Measurements from ENCODE around the gene TRPC4.

The TRPC4 gene

DNA sequence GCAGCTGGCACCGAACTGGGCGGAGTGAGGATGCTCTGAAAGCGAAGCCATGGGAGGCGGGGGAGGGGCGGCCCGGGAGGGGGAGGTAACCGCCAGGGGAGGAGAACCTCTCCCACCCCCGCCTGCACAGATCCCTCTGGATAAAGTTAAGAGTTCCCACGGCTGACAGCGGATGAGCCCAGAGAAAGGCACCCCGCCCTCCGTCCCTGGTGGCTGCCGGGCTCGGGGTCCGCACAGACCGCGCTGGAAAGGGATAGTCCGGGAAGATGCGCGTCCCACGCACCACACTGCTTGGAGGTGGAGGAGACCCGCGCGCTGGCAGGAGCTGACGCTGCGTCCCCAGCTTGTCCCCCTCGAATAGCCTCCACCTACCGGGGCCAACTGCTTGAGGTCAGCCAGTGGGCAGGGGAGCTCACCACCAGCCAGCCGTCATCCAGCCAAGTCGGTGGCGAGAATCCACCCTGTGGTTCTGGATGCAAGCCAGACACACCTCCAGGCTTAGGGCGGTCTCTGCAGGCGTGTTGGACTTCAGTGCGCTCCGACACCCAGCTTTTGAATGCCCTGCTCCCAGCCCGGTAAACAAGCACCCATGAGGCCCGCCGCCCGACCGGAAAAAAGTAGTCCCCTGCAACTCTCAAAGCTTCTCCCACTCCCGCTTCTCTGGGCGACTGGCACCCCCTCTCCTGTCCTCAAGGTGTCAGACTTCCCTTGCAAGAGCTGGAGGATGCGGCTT, at the start of gene TRPC4:
TSS of gene TRPC4 (minus strand) at position 17 of the 733 bp plus-strand sequence. CDS start 86,439 bp downstream, outside the sequence.
- no peak for DNase-seq

DNA sequence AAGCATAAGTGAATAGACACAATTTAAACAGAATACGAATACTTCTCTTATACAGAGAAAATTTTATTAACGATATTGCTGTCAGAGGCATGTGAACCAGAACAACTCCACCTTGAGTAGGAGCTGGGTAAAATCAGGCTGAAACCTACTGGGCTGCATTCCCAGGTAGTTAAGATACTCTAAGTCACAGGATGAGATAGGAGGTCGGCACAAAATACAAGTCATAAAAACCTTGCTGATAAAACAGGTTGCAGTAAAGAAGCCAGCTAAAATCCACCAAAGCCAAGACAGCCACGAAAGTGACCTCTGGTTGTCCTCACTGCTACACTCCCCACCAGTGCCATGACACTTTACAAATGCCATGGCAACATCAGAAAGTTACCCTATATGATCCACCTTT, 49.2 kb upstream of the TRPC4 start:
- DNase-seq, result no peak

DNA sequence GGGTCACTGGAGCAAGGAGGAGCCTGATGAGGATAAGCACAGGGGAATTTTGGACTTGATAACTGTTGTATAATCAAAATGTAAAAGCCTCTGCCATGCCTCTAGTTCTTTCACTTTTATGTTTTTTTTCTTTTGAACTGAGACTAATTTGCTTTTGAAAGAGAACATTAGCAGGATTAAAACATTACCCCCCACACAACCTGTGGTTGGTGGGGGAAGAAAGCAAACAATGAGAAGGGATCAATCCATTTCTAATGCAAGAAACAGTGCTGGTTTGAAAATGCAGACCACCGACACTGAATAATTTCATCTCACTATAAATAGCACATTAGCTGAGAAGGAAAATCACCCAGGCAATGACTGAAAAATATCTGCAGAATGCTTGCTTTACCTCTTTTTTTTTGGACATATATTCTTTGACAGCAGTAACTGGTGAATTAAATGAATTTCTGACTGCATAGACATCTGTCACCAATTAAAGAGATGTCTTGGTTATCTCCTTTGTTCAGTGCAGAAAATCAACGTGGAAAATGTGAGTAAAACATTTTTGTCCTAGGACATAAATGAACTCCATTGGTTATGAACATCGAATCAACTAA, 48.6 kb upstream of the TRPC4 start:
- DNase-seq, result no peak

DNA sequence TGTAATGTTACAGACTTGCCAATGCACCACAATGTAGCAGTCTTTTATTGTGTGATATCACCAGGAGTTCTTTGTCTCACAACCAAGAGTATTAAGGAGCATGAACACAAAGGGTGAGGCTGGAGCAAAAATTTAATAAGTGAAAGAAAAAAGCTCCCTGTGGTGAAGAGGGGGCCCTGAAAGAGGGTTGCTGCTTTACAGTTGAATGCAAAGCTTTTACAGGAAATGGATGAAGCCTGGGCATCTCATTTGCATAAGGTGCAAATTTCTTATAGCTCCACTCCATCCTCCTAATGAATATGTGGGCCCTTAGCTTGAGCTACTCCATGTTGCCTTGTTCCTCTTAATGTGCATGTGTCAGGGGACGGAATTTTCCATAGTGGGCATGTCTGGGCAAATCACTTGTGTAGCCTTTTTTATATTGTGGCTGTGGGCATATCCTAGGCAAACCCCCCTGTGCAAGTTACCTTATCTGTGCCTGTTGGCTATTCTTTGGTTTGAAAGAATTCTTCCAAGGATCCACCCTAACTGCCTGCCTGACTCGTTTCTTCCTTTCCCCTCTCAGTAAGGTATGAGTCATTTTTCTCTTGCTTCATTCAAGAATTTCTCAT, 45.3 kb upstream of the TRPC4 start:
- no peak for DNase-seq

DNA sequence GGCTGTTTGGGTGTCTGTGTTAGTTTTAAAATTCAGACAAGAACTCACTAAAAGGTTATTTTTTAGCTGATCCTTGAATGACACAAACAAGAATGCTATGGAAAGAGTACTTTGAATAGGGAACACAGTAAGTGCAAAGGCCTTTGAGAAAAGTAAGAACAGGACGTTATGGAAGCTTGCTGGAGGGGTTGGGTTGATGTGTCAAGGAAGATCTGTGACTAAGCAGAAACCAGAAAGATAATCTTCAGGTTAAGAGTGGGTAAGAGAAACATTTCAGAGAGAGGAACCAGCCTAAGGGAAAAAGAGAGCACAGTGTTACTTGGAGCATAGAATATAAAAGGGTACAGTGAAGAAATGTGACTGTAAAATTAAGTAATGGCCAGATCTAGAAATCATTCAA, 41.2 kb upstream of the TRPC4 start:
- DNase-seq, result no peak

DNA sequence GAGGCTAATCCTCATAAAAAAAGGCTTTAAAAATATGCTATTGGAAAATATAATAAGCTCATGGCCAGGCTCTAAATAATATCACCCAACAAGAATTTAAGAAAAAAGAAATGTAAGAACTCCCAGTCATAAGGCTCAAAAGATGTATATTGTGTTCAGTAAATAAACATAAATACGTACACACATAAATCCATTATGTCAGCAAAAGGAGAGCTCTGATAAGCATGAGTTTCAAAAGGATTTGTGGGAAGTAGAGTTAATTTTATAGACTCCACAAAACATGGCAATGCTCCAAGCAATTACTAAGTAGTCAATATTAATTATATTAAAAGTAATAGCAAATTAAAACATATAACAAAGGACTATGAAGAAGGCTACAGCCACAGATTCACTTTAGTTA, 37.3 kb upstream of the TRPC4 start:
- no peak for DNase-seq

DNA sequence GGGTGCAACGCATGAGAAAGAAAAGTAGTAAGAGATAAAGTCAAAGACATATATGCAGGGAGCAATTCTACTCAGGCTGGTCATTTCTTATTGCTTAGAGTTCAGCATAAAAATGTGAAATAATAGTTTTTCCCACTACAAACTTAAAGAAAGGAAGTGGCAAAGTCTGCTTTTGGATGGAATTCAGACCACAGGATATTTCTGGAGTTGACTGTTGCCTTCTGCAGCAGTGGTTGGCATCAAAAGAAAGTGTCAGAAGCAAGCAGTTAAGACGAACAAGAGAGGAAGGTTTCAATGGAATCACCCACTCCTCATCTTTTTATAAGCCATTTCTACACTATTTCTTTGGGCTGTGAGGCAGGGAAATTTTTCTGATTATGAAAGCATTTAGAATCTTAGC, 36.2 kb upstream of the TRPC4 start:
- DNase-seq, result no peak

DNA sequence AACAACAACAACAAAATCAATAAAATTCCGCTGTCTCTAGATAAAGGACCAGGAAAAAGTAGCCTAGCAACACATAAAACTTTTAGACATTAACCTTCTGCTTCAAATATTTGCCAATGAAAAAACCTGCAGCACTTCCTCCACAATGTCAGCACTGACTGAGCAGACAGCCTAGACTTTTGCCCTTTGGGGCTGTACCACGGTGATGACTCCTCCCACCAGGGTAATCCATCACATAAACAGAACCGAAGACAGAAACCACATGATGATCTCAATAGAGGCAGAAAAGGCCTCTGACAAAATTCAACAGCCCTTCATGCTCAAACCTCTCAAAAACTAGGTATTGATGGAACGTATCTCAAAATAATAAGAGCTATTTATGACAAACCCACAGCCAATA, 30.2 kb upstream of the TRPC4 start:
- no peak for DNase-seq

DNA sequence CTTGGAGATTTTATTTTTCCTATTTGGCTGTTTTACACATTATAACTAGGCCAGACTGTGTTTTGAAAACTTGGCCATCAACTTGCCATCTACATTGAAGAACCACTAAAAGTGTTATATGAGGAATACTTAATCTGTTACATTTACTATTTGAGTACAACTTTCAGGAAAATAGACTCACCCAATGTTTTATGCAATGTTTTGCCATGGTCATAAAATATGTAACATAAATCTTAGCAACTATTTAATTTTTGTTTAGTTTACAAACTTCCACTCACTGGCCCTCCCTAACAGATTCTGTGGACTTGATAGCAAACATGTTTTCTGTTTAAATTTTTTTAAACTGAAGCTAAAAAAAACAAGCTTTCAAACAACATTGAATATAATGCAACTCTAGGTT, 23.7 kb upstream of the TRPC4 start:
- no peak for DNase-seq

DNA sequence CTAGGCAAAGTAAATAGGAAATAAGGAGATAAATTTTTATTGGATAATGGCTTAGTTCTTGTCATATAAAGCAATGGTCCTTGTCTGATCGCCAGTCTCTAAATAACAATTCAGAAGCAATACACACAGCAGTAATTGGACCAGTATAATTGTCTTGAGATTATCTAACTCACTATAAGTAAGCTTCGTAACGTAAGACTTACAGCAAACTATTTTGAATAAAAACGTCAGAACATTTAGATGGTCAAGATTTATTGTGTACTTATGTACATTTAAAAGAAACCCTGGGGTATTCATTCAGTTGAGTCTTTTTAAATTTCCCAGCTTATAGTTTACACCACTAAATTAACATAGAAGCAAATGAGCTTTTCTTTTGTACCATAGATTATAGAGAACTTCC, 20.2 kb upstream of the TRPC4 start:
- no peak for DNase-seq

DNA sequence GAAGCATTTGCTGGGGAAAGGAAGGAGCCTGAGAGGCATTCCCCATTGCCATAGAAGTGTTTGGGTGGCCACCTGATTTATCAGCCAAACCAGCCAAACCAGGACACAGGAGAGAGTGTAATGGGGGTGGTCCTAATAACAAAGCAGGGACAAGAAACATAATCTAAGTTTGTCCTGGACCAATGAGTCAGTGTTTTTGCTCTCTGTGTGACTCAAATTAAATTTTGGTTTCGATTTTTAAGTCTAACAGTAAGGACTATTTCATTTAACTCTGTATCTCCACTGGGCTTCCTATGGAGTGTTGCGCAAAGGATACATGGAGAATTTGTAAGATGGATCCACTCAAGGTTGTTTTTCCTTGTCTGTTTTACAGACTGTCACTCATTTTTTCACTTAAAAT, 19.5 kb upstream of the TRPC4 start:
- no peak for DNase-seq

DNA sequence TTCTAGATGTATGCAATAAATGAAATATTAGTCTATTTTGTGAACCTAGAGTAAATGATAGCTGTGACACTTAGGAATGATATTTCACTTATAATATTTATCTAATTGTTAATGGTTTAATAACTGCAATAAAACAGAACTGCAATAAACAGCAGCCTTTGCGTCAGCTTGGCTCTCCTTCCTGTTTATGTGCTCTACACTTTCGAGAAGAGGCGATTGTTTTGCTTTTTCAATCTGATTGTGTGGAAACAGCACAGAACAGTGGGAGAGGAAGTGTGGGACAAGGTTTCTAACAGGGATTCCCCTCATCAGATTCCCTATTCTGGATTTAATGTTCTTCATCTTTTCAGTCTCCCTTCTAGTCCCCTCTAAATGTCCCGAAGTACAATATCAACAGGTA, 17.3 kb upstream of the TRPC4 start:
- no peak for DNase-seq

DNA sequence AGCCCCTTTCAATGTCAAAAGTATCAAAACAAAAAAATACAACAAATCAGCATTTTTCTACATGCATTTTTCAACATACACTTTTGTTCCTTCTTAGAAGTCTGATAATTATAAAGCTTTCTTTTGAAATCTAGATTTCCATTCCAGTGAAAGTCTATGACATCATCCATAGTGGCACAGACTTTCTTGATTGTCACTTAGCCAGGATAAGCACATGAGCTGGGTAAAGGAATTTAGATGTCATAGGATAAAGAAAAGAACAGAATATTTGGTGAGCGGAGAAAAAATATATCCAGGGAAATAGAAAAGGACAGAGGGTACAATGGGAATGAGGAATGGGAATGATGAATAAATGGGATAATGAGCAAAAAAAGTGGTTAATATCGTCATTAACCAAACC, 15.1 kb upstream of the TRPC4 start:
- DNase-seq, result no peak

DNA sequence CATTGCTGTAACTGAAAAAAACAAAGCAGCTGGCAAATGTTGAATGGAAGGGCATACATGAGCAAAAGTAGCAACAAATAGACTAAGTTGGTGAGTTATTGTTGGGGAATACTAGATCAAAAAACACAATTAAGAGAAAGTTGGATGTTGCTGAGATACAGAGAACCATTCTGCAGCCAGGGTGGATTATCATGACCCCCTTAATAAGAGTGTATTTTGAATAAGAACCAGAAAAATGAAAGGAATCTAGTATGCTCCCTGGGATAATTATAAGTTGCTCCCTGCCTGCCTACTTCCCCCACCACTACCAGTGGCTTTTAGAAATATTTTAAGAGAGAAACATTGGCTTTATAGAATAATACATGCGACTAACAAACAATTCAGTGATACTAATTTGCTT, 14.5 kb upstream of the TRPC4 start:
- no peak for DNase-seq

DNA sequence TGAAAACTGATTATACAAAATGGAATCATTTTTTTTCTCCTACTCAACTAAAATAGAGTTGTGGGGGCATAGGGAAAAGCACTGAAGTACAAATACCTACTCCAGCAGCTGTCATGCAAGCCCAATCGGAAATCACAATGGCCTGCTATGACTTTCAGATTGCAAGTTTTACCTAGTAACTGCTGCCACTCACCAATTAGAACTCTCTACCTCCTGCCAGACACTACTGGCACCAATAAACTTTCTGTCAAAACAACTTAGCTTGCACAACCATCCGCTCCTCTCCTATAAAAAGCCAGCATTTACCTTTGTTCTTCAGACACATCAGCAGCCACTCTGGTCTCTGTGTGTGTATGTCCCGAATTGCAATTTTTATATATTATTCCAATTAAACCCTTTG, 9.3 kb upstream of the TRPC4 start:
- DNase-seq, result no peak

DNA sequence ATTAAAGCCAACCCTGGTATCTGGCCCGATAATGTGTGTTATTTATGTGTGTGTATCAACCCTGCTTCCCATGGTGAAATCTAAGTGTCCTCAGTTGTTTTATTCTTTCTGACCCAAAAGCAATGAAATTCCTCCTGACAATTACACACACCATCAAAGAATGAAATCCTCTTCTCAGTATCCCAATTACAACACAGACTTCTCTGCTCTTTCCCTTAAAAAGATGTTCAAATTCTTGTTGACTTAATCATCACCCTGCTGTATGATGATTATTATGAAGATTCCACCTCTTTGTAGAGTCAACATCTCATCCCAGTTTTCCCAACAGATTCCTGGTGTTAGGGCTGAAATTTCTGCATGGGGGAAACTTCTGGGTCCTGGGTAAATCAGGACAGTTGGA, 8.9 kb upstream of the TRPC4 start:
- DNase-seq, result no peak

DNA sequence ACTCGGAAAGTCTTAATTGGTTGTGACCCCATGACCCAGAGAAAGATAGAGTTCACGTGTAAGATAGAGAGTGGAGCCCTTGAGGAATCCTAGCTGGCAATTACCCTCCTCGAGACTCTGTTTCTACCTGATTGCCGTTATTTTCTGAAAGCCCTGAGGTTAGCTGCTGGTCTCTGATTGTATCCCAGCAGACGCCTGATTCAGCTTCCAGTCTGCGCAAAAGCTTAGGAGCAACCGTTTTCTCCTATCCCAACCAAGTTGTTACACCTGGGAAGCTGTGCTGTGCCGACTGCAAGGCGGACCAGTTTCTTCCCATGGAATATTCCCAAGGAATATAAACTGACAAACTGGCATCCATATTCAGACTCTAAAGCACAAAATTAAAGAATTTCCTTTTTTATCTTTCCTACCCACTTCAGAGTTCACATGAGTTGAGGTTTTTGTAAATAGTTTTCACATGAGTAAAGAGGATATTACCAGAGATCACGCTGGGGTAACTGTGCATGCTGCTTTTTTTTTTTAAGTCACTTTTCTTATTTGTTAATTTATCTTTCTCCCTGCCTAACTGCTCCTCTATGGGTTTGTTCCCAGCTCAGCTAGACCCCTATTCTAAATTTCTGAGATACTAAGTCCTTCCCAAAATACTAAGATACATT, 1.5 kb upstream of the TRPC4 start:
- no peak for DNase-seq

DNA sequence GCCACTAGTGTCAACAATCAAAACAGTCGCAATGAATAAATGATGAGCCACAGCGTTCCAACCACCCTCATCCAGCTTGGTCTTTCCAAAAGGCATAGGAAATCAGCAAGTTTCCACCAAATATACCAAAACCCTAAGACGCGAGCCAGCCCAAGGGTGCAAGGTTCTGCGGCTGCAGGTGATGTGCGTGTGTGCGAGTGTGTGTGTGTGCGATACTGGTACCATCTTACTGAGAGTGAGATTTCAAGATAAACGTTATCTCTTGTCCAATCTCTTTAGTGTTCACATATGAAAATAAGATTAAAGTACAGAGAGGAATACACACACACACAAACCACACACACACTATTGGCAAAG, 895 bp upstream of the TRPC4 start:
- DNase-seq, result no peak

DNA sequence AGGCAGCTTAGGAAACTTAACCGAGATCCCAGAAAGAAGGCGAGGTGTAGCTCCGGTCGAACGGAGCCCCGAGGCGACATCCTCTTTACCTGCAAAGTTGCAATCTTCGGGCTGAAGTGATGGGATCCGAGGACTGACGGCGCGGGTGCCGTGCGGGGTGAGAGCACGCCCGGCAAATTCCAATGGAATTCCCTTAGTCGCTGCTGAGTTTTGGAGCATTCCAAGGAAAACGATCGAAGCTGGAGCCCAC, 141 bp downstream of the TRPC4 start:
- no peak for DNase-seq

DNA sequence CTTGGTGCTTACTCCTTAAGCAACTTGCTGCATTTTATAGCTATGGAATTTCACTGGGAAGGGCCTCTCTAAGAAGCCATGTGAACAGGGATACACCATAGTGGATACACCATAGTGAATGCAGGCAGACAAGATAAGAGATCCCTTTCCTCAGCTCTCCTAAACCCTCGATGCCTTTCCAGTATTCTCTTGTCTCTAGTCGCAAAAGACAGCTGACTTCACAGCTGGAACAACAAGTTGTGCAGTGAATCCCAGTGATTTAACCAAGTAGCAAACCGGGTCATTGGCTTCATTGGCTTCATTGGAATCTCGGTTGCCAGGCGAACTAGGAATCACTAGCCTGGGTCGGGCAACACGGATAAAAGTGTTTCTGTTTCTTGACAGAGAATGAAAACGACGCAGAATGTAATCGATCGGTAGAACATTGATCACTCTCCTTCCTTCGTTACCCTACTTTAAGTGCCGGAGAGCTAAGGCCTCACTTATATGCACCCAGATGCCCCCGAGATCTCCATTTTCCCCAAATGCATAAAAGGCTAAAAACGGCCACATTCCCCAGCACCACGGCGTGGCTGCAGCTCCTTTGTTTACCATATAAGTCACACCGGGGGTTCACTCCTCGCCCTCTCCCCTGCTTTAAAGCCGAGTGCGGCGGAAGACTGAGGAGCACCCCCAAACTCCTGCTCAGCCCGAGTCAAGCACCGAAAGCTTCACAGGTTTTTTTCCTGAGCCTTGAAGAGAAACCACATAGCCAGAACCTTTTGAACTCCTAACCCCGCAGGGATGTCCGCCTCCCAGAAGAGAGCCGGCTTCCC, 674 bp downstream of the TRPC4 start:
- DNase-seq, result no peak

DNA sequence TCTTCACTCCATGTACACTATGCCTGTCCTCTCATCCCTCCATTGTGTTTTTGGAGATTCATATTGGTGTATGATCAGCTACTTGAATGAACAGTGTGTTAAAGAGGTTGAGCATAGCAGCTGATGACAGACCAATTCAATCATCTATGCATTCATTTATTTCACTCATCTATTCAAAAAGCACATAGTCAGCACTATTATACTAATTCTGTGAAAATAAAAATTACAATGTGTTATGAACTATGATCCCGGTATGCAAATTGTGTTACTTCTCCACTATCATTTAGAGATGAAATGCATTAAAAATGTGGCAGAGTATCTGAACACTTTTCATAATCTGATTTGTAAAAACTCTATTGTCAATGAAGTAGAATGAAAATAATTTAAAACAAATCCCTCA, 5.9 kb downstream of the TRPC4 start:
- no peak for DNase-seq

DNA sequence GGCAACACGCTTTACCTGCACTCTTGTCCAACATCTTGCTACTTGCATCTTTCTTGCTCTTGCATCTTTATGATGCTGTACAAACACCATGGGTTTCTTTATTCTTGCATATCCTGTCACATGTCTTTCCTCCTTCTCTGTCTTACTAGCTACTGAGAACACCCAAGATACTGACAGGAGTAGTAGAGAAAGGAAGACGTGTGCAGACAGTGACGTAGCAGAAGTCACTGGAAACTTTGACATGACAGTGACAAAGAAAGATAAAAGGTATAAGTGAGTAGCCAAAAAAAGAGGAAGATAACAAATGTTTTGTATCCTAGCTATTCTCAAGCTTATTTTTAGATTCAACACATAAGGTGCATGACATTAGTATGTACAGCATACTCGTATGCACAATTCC, 34.2 kb downstream of the TRPC4 start:
- DNase-seq, result no peak

DNA sequence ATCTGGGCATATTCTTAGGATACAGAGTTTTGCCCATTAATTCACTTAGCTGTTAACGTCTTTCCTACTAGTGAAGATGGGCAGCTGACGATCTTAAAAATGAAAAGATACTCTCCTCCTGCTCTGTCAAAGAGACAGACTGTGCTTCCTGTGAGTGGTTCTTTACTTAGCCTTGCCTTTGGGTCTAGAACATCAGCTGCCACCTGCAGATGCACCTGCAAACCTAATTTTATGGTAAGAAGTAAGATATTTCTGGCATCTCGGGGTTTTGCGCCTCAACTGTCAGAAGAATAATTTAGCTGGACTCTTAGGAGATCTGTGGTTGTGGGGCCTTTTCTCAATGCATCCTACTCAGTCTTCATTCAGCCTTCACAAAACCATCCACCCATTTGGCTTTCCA, 36.2 kb downstream of the TRPC4 start:
- no peak for DNase-seq

DNA sequence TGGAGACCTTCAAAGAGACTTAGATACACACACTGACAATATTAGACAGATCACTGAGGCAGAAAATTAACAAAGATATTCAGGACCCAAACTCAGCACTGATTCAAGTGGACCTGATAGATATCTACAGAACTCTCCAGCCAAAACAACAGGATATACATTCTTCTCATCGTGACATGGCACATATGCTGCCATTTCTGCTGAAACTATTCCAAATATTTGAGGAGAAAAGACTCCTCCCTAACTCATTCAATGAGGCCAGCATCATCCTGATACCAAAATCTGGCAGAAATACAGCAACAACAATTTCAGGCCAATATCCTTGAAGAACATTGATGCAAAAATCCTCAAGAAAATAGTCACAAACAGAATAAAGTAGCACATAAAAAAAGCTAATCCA, 53.3 kb downstream of the TRPC4 start:
- no peak for DNase-seq

All from activated CD8-positive, alpha-beta memory T cell treated with anti-CD3 and anti-CD28 coated beads for 24 hours (primary cell).